Right atrium auricular region (tissue), 2 donors: Measurements from ENCODE around the gene RCC1. TPM values are rescaled to one million over a fixed set of nuclear protein-coding genes. Genes with fewer than 3 reads are reported as not detected.

ENCODE experiments used
- DNase-seq: peaks from one replicate; pipeline ENCODE4 v3.0.0-alpha.2; 2019; ENCODE audit warnings: low spot score
- H3K27ac ChIP-seq, 2 donors: fragments of 200-600 bp; sonication (generic); 1 replicate in 1 of 2; 2 replicates in 1 of 2; pipeline ENCODE4 v1.5.1; 2016 to 2019
- H3K27me3 ChIP-seq, 2 donors: fragments of 200-600 bp; sonication (generic); one replicate each; pipeline versions ENCODE4 v1.5.1 to v1.6.0; 2017 to 2019
- H3K36me3 ChIP-seq: fragments of 200-600 bp; sonication (generic); one replicate; pipeline ENCODE4 v1.5.1; 2016
- H3K4me1 ChIP-seq, 2 donors: fragments of 200-600 bp; sonication (generic); one replicate each; pipeline versions ENCODE4 v1.5.1 to v1.6.0; 2017 to 2019
- H3K4me3 ChIP-seq, 2 donors: fragments of 200-600 bp; sonication (generic); 1 replicate in 1 of 2; 2 replicates in 1 of 2; pipeline ENCODE4 v1.5.1; 2017 to 2019; ENCODE audit warnings: mild to moderate bottlenecking in 1 of 2, moderate library complexity in 1 of 2
- H3K9me3 ChIP-seq, 2 donors: fragments of 200-600 bp; sonication (generic); one replicate each; pipeline ENCODE4 v1.5.1; 2019
- total RNA-seq, 2 donors: library from RNA; depleted of rRNA; stranded (reverse); fragments of >200 nt; gene quantifications; one replicate each; pipeline ENCODE4 v1.1.0, GENCODE V29; 2016
- TF ChIP-seq, protein P1 (sequence below), 2 donors: fragments of 200-600 bp; sonication (generic); IDR thresholded peaks; one replicate each; pipeline ENCODE4 v1.5.1; 2019; ENCODE audit warnings: antibody characterized with exemption in 2 of 2

Gene RCC1
- total RNA-seq, 2 donors from 2014 or later = 6.2 to 8.1 TPM

DNA sequence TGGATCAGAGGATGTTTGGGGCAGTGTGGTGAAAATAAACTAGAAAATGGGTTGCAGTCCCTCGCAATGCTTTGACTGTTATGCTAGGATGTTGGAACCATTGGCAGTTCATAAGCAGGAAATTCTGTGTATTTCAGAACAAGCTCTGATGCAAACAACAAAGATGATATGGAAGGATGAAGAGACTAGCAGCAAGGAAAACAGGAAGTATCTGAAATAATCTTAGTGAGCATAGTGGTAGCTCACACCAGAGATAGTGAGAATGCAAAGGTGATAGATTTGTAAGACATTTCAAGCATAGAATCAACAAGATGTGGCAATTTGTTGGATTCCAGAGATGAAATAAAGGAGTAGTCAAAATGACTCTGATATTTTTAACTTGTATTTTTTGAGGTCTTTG is 11.1 kb upstream of the RCC1 start:
- H3K4me1 ChIP-seq = no peaks in the 10 kb centered on the region
- no peak for DNase-seq
- TF ChIP-seq, protein P1, sequence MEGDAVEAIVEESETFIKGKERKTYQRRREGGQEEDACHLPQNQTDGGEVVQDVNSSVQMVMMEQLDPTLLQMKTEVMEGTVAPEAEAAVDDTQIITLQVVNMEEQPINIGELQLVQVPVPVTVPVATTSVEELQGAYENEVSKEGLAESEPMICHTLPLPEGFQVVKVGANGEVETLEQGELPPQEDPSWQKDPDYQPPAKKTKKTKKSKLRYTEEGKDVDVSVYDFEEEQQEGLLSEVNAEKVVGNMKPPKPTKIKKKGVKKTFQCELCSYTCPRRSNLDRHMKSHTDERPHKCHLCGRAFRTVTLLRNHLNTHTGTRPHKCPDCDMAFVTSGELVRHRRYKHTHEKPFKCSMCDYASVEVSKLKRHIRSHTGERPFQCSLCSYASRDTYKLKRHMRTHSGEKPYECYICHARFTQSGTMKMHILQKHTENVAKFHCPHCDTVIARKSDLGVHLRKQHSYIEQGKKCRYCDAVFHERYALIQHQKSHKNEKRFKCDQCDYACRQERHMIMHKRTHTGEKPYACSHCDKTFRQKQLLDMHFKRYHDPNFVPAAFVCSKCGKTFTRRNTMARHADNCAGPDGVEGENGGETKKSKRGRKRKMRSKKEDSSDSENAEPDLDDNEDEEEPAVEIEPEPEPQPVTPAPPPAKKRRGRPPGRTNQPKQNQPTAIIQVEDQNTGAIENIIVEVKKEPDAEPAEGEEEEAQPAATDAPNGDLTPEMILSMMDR (IDR thresholded peaks at IDR 0.05) = no peak
- no peaks in the 10 kb centered on the region for H3K9me3 ChIP-seq
- H3K27me3 ChIP-seq = no peaks in the 10 kb centered on the region
- H3K4me3 ChIP-seq = no peak overlapping the region
- peaks cover 72% of the 10 kb centered on the region for H3K36me3 ChIP-seq
- H3K27ac ChIP-seq = no peak overlapping the region

DNA sequence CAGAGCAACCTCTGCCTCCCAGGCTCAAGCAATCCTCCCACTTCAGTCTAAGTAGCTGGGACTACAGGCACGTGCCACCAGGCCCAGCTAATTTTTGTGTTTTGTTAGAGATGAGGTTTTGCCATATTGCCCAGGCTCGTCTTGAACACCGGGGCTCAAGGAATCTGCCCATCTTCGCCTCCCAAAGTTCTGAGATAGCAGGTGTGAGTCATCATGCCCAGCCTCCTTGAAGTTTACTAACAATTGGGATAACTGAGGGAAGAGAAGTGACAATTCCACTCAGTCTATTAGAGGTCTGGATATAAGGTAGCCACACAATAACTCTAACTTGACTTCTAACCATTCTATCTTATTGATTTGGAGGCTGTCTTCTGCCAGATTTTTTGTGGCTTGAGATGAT is 6.3 kb upstream of the RCC1 start:
- TF ChIP-seq, protein P1 (IDR thresholded peaks at IDR 0.05) = no peak
- no peak for DNase-seq
- Histone ChIP-seq H3K4me3 (no peak overlapping the region), H3K36me3 (peaks cover 28% of the 10 kb centered on the region), H3K9me3 (no peaks in the 10 kb centered on the region), H3K4me1 (no peaks in the 10 kb centered on the region), H3K27me3 (no peaks in the 10 kb centered on the region), H3K27ac (no peak overlapping the region)

DNA sequence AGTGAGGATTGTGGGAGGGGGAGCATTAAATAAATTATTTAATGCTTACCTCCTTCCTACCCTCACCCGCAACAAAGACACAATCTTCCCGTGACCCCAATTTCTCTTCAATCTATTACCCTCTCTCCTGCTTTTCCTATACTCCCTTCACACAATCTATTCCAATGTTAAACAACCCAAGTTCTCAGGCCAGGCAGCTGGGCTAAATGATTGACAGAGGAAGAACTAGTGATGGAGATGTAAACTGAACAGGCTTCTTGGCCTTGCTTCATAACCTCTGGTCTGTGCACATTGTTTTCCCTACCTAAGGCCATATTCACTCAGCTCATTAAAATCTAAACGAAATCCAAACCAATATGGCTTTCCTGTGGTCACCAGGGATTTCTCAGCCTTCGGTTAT is 3.9 kb upstream of the RCC1 start:
- TF ChIP-seq, protein P1 (IDR thresholded peaks at IDR 0.05) = no peak
- H3K27me3 ChIP-seq = no peaks in the 10 kb centered on the region
- H3K9me3 ChIP-seq = no peaks in the 10 kb centered on the region
- peaks cover 8% of the 10 kb centered on the region for H3K36me3 ChIP-seq
- H3K27ac ChIP-seq = no peak overlapping the region
- no peak for DNase-seq
- peaks cover 0 to 5% of the 10 kb centered on the region in 2 donors for H3K4me1 ChIP-seq
- H3K4me3 ChIP-seq = no peak overlapping the region

DNA sequence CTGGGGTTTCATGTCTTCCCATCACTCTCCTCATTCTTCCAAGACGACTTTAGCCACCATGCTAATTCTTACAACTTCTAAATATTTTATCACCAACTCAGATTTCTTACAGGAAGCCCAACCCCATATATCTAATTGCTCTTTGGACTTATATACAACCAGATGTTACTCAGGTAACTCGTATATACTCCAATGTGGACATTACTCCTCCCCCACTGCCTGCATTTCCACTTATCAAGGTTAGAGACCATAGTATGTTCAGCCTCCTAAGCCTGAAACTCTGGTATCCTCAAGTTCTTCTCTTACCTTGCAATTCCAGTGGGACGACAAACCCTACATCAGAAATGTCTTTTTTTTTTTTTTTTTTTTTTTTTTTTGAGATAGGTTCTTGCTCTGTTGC is 2.7 kb upstream of the RCC1 start:
- peaks cover 0 to 17% of the 10 kb centered on the region in 2 donors for H3K4me1 ChIP-seq
- no peak for DNase-seq
- TF ChIP-seq, protein P1 (IDR thresholded peaks at IDR 0.05) = no peak
- no peaks in the 10 kb centered on the region for H3K27me3 ChIP-seq
- H3K4me3 ChIP-seq = no peak overlapping the region
- H3K9me3 ChIP-seq = no peaks in the 10 kb centered on the region
- peaks cover 9% of the 10 kb centered on the region for H3K36me3 ChIP-seq
- no peak overlapping the region for H3K27ac ChIP-seq

DNA sequence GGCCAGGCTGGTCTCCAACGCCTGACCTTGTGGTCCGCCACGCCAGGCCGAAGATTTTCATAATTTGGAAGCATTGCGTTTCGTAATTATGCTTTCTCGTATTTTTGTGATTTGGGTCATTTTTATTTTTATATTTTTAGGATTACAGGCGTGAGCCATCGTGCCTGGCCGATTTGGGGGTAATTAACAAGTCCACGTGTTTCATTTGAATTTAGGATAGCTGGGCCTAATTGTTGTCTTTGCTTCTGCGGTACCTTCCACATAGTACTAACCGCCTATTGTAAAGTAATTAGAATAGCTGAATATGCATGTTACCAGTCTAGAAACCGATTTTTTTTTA is 1.0 kb downstream of the RCC1 start:
- Histone ChIP-seq H3K4me3 (peak overlapping the region; percentile 69 to 78), H3K9me3 (no peaks in the 10 kb centered on the region), H3K4me1 (peaks cover 0 to 46% of the 10 kb centered on the region in 2 donors), H3K27ac (peak overlapping the region; percentile 81 to 85), H3K36me3 (peaks cover 43% of the 10 kb centered on the region), H3K27me3 (no peaks in the 10 kb centered on the region)
- TF ChIP-seq, protein P1 (IDR thresholded peaks at IDR 0.05) = no peak
- DNase-seq = no peak

DNA sequence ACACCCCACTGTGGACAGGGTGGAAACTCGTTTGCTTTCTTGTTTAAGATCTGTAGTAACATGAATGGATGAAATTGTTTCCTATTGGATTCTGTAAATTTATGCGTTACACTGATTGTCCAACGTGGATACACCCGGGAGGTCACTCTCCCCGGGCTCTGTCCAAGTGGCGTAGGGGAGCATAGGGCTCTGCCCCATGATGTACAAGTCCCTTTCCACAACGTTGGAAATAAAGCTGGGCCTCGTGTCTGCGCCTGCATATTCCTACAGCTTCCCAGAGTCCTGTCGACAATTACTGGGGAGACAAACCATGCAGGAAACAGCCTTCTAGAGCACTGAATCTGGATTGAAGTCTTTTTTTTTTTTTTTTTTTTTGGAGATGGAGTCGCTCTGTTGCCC is 1.4 kb downstream of the RCC1 start:
- H3K4me3 ChIP-seq = peak overlapping the region; percentile 69 to 78
- TF ChIP-seq, protein P1 (IDR thresholded peaks at IDR 0.05) = no peak
- H3K4me1 ChIP-seq = peaks cover 0 to 46% of the 10 kb centered on the region in 2 donors
- peak overlapping the region; percentile 81 to 85 for H3K27ac ChIP-seq
- H3K27me3 ChIP-seq = no peaks in the 10 kb centered on the region
- H3K9me3 ChIP-seq = no peaks in the 10 kb centered on the region
- peaks cover 47% of the 10 kb centered on the region for H3K36me3 ChIP-seq
- DNase-seq = no peak
